NCI-H1105 (cell line): ENCODE results near the gene ULK1.

Experiments used
- DNase-seq: peaks from one replicate; lab custom pipeline; 2025; lab: John Stamatoyannopoulos, UW

Gene ULK1

DNA sequence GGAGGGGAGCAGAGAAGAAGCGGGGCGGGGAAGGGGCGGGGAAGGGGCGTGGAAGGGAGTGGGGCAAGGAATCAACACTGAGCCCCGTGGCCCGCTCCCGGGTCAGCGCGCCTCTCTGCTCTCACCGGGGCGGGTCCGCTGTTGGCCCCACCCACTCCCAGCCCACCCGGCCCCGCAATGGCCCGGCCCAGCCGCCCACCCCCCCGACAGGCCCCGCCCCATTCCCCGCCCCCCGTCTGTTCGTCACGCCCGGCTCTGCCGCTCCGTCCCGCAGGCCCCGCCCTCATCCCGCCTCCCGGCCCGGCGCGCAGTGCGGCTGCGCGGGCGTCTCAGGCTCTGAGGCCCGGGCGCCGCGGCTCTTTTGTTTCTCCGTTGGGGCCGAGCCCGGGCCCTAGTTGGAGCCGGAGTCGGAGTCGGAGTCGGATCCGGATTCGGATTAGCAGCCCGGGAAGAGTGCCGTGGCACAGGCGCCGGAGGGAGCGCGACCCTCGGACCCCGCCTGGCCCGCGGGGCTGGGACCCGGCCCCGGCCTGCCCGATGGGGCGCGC, at the start of gene ULK1:
Gene ULK1 (plus strand): TSS at position 310 of the 548 bp plus-strand sequence. CDS start 380 bp downstream, outside the sequence.
- peak; percentile 97 for DNase-seq

DNA sequence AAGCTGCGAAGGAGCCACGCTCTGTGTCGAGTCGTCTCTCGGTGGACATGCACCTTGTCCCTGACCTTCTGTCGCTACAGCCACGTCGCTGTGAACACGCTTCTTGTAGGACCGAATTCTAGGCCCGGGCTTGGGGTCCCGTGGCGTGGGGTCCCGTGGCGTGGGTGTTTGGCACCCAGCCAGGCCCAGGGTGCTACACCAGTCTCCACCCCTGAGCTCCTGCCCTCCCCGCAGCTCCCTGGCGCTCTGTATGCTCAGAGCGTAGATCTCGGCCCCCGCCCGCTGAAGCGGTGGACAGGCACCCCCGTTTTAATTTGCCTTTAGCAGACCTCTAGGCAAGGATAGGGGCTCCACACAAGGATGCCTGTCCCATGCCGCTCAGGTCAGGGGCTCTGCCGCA, 49.8 kb upstream of the ULK1 start:
- DNase-seq, result no peak

DNA sequence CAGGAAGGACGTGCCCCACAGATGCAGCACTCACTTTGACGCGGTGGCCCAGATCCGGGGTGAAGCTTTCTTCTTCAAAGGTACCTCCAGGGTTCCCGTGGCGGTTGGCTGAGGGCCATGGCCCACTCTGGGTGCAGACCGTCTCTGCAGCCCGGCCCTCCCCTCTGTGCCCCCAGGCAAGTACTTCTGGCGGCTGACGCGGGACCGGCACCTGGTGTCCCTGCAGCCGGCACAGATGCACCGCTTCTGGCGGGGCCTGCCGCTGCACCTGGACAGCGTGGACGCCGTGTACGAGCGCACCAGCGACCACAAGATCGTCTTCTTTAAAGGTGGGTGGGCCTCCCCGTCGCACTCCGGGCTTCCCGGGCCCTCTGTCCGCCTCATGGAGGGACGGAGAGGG, 49.3 kb upstream of the ULK1 start:
- peak; percentile 6 for DNase-seq

DNA sequence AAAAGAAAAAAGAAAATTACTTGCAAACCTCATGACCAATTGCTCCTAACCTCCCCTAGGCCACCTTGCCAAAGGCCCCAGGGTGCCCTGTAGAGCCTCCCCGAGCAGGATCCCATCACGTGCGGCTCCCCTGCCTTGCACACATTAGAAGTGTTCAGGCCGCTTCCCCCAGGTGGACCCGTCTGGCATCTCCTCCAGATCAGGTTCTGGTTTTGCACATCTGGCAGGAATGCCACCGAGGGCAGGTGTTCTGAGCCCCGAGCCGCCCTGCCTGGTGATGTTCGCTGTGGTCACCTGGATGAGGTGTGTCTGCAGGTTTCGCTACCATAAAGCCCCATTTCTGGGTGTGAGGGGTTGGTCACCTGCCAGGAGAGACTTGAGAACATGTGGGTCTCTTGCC, 47.0 kb upstream of the ULK1 start:
- DNase-seq, result no peak

DNA sequence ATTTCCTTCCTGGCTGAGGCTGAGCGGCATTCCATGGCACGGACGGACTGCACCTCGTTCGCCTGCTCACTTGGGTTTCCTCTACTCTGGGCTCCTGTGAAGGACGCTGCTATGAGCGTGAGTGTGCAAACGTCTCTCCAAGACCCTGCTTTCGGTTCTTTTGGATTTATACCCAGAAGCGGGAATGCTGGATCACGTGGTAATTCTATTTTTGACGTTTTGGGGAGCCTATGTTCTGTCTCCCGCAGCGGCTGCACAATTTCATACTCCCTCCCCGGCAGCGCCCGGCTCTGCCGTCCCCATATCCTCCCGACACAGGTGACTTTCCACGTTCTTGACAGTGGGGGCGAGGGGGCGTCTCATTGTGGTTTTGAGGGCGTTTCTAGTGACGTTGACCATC, 45.7 kb upstream of the ULK1 start:
- DNase-seq, result no peak

DNA sequence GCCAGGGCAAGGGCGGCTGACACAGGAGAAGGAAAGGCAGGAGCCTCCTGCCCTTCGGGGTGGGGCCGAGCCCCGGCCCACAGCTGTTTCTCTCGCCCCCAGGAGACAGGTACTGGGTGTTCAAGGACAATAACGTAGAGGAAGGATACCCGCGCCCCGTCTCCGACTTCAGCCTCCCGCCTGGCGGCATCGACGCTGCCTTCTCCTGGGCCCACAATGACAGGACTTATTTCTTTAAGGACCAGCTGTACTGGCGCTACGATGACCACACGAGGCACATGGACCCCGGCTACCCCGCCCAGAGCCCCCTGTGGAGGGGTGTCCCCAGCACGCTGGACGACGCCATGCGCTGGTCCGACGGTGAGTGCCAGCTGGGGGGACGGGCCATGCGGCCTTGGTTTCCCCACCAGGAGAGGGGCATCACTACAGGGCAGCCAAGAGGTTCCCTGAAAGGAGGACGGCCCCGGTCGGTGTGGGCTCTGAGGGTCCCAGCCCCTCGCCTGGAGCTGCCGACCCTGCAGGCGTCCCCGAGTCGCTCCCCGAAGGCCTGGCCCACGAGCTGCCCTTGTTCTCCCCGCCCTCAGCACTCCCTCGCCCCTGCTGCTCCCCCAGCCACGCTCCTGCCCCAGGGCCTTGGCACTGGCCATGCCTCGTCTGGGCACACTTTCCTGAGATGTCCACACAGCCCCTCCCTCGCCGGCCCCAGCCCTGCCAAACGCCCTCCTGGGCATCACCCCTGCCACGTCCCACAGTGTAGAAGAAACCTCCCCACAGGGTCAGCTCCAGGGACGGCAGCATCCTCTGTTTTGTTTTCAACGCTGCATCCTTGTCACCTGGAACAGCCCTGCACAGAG, 44.5 kb upstream of the ULK1 start:
- no peak for DNase-seq

DNA sequence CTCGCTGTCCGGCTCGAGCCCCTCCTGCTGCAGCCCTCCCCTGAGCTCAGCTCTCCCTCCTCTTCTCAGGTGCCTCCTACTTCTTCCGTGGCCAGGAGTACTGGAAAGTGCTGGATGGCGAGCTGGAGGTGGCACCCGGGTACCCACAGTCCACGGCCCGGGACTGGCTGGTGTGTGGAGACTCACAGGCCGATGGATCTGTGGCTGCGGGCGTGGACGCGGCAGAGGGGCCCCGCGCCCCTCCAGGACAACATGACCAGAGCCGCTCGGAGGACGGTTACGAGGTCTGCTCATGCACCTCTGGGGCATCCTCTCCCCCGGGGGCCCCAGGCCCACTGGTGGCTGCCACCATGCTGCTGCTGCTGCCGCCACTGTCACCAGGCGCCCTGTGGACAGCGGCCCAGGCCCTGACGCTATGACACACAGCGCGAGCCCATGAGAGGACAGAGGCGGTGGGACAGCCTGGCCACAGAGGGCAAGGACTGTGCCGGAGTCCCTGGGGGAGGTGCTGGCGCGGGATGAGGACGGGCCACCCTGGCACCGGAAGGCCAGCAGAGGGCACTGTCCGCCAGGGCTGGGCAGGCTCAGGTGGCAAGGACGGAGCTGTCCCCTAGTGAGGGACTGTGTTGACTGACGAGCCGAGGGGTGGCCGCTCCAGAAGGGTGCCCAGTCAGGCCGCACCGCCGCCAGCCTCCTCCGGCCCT, 43.4 kb upstream of the ULK1 start:
- DNase-seq, result no peak

DNA sequence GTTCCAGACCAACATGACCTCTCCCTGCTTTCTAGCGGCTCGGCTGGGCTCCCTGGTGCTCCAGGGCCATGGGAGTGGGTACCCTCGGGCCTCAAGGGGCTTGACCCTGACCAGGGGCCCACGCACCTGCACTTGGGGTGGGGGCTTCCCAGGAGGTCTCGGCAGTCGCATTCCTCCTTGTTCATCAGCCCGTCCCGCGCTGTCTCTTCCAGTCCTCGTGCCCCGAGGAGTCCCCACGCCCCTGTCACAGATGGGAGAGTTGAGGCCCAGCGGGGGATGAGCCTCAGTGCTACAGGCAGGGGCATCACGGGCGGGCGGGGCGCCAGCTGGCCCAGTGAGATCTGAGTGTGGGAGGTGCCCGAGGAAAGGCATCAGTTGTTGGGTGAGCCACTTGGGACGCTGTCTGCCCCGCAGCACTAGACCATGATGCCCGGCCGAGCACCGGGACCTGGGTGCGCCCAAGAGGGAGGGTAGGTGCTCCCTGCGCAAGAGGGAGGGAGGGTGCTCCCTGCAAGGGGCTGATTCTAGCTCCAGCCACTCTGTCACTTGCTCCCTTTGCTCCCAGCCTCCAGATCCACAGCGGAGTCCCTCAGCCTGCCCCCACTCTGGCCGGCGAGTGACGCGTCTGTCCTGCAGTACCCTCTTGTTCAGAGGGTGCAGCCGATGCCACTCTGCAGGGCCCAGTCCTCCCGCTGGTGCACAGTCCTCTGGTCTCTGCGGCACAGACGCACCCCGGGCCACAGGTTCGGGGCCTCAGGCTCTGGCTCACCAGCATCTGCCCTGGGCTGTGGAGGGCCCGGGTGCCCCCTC, 42.5 kb upstream of the ULK1 start:
- no peak for DNase-seq

DNA sequence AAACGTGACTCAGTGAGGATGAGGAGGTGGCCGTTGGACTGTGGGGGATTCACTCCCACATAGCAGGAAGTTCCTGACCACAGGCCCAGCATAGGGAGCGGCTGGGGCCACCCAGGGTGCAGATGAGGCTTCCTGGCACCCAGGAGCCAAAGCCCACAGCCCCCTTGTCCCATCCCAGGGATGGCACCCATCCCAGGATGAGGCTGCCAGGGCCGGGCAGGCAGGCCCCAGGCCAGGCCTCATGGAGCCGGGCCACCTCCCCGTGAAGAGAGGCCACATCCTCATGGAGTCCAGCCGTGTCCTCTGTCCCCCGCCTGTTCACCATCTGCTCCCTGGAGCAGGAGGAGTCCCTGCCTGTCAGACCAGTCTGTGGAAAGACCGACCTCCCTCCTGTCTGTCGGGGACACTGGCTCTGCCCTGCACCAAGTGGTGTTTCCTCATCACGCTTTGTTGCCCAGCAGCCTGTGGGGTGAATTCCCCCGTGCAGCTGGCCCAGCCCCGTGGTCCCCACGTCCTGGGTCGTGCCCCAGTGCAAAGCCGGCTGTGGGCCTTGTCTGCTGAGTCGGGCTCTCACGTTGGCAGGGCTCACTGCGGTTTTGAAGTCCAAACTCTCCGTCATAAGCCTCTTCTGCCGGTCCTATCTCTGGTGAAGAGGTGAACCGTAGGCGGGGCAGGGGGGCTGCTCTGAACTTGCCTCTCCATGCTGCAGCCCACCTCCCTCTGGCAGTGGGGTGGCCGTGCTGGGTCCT, 41.7 kb upstream of the ULK1 start:
- no peak for DNase-seq

DNA sequence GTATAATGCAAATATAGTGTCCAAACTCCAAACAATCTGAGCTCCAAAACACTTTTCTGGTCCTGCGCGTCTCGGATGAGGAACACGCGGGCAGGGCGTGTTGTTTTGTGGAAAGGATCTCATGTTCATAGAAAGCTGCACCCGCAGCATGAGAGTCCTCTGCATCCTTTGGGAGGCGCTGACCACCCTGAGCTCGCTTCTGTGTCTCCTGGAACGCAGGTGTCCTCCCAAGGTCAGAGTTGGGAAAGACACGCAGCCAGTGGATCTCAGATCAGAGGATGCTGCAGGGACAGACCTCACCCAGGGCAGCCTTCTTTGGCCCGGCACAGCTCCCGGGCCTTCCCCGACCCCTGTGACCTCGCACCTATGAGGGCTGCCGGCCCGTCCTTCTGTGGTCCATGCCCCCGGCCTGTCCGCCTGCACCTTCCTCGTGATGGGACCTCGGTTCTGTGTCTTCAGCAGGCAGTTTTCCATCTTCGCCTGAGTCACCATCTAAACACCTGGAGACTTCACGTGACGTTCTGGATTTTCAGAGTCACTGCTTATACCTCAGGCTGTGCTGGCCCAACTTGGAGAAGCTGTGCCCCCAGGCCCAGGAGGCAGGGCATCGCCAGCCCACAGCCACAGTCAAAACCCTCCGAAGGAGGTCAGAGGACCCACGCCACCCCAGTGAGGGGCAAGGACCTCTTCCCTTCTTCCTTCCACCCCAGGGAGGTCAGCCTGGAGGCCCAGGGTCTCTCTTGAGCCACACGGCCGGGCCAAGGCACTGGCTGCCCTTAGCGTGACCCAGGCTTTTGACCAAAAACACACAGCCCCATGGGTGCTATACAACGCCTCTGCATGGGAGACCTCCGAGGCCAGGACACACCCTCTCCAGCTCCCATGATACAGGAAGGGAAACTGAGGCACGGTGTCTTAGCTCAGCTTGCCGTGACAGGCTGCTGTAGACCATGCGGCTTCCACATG, 40.3 kb upstream of the ULK1 start:
- DNase-seq, result no peak

DNA sequence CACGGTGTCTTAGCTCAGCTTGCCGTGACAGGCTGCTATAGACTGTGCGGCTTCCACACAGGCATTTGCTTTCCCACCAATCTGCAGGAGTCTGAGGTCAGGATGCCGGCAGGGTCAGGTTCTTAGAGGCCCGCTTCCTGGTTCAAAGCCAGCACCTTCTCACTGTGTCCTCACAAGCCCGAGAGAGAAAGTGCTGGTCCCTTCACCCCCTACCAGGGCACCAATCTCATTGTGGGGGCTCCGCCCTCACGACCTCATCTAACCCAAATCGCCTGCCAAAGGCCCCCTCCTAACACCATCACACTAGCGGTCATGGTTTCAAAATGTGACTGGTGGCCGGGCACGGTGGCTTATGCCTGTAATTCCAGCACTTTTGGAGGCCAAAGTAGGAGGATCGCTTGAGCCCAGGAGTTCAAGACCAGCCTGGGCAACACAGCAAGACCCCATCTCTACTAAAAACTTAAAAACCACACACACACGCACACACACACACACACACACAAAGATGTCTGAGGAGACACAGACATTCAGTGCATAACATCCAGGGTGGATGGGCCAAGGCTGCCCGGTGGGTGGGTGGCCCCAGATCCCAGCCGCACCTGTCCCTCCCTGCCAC, 39.5 kb upstream of the ULK1 start:
- no peak for DNase-seq

DNA sequence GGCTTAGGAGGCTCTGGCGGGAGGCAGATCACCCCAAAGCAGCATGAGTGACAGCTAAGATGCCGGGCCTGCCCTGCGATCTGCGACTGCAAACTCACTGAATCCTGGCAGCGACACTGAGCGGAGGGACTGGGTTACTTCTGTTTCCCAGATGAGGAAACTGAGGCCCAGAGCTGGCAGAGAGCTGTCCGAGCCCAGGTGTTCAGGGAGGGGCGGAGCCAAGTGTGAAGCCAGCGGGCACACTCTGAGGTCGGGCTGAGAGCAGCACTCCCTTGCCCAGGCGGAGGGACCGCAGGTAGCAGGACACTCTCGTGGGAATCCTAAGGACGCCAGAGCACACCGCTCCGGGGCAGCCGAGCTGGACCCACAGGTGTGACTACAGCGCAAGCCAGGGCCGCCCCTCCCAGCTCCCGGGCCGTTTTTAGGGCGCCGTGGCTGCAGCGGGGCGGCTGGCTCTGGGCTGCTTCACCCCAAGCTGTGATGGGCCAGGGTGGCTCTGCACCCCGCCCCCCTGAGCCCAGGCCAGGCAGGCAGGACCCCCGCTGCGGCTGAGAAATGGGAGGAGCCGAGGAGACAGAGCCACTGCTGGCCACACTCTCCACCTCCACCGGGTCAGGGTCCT, 38.8 kb upstream of the ULK1 start:
- DNase-seq, result no peak

DNA sequence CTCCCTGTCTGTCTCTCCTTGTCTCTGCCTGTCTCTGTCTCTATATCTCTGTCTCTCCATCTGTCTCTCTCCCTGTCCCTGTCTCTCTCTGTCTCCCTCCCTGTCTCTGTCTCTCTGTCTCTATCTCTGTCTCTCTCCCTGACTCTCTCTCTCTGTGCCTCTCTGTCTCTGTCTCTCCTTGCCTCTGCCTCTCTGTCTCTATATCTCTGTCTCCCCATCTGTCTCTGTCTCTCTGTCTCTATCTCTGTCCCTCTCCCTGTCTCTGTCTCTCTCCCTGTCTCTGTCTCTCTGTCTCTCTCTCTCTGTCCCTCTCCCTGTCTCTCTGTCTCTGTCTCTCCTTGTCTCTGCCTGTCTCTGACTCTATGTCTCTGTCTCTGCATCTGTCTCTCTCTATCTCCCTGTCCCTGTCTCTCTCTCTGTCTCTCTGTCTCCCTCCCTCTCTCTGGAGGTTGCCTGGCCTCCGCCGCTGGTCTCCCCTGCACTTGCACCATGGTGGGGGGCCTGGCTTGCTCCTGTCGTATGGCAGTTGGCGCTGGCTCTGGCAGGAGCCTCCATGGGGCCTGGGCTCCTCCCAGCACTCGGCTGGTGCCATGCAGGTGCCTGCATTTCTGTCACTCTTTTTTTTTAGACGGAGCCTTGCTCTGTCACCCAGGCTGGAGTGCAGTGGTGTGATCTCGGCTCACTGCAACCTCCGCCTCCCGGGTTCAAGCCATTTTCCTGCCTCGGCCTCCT, 37.9 kb upstream of the ULK1 start:
- no peak for DNase-seq

DNA sequence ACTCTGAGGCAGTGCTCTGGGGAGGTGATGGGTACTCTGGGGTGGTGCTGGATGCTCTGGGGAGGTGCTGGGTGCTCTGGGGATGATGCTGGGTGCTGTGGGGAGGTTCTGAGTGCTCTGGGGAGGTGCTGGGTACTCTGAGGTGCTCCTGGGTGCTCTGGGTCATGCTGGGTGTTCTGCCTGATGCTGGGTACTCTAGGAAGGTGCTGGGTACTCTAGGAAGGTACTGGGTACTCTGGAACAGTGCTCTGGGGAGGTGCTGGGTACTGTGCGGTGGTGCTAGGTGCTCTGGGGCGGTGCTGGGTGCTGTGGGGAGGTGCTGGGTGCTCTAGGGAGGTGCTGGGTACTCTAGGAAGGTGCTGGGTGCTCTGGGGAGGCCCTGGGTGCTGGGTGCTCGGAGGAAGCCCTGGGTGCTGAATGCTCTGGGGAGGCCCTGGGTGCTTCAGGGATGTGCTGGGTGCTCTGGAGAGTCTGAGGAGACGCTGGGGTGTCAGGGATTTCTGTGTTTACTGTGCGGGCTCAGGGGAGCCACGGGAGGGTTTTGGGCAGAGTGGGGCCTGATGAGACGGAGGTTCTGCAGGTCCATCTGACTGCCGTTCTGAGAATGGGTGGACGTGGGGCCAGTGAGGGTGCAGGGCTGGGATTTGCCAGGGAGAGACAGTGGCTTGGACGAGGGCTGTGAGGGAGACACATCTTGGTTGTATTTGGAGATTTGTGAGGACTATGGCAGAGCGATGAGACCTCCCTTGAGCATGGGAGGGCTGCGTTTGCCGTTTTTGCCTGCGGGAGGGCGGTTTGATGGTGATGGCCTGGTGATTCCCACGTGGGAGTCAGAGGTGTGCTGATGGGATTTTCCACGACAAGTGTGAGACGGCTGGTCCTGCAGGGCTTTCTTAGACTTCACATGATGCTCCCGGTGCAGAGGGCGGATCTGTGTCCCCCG, 36.2 kb upstream of the ULK1 start:
- no peak for DNase-seq

DNA sequence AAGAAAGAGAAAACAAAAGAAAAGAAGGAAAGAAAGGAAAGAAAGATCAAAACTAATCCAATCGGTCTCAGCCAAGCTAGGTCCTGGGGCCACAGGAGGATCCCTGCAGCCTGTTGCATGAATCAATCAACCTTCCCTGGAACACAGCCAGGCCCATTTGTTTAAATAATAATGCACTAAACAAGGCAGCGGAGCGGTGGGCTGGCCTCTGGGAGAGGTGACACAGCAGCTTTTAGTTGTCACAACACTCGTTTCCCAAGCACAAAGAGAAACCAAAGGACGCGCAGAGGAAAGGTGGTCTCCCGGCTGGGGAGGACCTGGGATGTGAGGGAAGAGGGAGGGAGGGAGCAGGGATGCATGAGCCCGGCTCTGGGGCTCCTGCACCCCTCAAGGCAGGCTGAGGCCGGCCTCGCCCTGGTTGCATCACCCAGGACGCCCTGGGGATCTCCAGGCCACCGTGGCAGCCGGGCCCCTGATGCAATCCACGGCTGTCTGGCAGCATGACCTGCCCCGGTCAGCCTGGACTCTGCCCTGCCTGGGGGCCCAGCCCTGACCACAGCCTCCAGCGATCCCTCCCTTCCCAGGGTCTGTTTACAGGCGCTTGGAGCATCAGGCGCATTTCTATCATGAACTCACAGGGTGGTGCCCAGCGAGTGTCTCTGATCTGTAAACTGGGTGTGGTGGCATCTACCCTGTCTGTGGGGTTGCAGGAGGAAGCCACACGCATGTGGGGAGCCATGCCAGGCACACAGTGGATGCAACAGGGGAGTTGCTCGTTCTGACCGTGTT, 33.8 kb upstream of the ULK1 start:
- peak; percentile 76 for DNase-seq

DNA sequence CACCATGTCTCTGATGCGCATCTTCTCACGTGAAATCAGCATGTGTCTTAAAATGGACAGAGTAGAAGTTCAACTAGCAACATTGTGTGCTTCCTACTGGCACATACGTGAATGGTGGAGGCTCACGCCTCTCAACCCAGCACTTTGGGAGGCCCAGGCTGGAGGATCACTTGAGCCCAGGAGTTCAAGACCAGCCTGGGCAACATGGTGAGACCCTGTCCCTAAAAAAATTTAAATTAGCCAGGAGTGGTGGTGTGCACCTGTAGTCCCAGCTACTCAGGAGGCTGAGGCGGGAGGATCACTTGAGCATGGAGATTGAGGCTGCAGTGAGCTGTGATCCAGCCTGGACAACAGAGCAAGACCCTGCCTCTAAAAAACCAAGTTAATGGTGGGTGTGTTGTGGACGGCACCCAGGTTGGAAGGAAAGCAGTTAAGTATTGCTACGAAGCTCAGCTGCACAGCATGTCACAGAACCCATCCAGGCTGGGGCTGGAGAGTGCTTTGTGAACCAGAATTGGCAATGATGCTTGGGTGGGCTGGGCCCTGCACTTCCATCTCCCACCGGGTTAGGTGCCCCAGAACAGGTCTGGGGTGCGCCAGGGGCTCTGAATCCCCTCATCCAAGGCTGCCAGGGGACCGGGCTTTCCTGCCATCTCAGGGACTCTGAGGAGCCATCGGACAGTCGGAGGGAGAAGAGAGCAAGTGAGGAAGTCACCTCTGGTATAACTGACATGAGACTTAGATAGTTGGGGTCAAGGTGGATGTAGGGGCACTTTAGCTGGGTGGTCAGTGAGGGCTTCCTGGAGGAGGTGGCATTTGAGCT, 33.0 kb upstream of the ULK1 start:
- no peak for DNase-seq
